Measurements from ENCODE around the gene RBFOX2. TPM values are rescaled to one million over a fixed set of nuclear protein-coding genes. Genes with fewer than 3 reads are reported as not detected.

RBFOX2 gene
- total and polyA plus RNA-seq, 10 of the 15 experiments (the other 5 are each of a cell fraction or from before 2014, with no cell fraction given), result 0.01 to 2.7 (median 0.17) TPM; not detected in 4

DNA sequence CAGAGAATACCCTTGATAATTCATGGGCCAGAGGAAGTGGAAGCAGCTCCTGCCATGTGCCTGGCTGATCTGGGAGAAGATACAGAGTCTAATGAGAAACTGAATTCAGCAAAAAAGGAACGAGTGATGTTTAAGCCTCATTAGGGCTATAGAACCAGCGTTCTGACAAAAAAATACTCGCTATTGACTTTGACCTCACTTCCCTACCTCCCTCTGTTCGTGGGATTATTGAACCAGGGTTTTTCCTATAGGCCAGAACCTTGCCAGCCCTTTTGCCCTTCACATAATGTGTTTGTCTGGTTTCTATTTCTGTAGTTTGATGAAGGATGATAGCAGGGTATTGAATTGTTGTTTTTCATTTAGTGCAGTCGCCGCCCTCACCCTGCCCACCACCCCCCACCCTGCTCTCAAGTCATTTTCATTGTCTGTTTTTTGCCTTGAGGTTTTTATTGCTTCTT, 7.6 kb upstream of the RBFOX2 start:
- DNase-seq (ENCODE audit: low read depth, low spot score) (no peak), ATAC-seq (no peak), FAIRE-seq (no peak)
- RAD21 ChIA-PET (ENCODE audit: unreplicated experiment), result no interaction called here
- H3K4me1 ChIP-seq (ENCODE audit: control insufficient read depth, insufficient read depth, low read length), result no peaks in the 10 kb centered on the region
- no peaks in the 10 kb centered on the region; the same call in 2 of the 3 replicates for H3K9me3 ChIP-seq (replicated peaks; ENCODE audit: control insufficient read depth, insufficient read depth, low read length)
- no peak overlapping the region for H3K27ac ChIP-seq (ENCODE audit: control insufficient read depth, insufficient read depth)
- H3K79me2 ChIP-seq (ENCODE audit: control insufficient read depth, insufficient read depth, low read length), result no peaks in the 10 kb centered on the region
- H3K36me3 ChIP-seq (ENCODE audit: control insufficient read depth in 2 of 2, insufficient read depth in 2 of 2, low read length in 1 of 2), result no peaks in the 10 kb centered on the region
- H3K9ac ChIP-seq (ENCODE audit: control insufficient read depth, insufficient read depth, low read length), result no peak overlapping the region
- peaks cover 0 to 1% of the 10 kb centered on the region in 2 experiments; a peak in 3 of 4 replicates for H3K27me3 ChIP-seq (replicated peaks in 1 of 2; ENCODE audit: control insufficient read depth in 2 of 2, insufficient read depth in 2 of 2, low read length in 1 of 2)
- no TSS peak for BruUV-seq (replicated peaks)
- no peak for TF ChIP-seq IKZF1 (conservative IDR thresholded peaks at IDR 0.05)
- TF ChIP-seq, protein P1, sequence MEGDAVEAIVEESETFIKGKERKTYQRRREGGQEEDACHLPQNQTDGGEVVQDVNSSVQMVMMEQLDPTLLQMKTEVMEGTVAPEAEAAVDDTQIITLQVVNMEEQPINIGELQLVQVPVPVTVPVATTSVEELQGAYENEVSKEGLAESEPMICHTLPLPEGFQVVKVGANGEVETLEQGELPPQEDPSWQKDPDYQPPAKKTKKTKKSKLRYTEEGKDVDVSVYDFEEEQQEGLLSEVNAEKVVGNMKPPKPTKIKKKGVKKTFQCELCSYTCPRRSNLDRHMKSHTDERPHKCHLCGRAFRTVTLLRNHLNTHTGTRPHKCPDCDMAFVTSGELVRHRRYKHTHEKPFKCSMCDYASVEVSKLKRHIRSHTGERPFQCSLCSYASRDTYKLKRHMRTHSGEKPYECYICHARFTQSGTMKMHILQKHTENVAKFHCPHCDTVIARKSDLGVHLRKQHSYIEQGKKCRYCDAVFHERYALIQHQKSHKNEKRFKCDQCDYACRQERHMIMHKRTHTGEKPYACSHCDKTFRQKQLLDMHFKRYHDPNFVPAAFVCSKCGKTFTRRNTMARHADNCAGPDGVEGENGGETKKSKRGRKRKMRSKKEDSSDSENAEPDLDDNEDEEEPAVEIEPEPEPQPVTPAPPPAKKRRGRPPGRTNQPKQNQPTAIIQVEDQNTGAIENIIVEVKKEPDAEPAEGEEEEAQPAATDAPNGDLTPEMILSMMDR (IDR thresholded peaks at IDR 0.05 in 2 of 3, conservative IDR thresholded peaks at IDR 0.05 in 1 of 3; ENCODE audit: control insufficient read depth in 2 of 3, extremely low read depth in 1 of 3, insufficient read depth in 1 of 3, low read depth in 3 of 3, low read length in 3 of 3), result no peak
- no peak for TF ChIP-seq NFXL1 (IDR thresholded peaks at IDR 0.05; ENCODE audit: borderline replicate concordance)
- TF ChIP-seq TAF1 (IDR thresholded peaks at IDR 0.05; ENCODE audit: borderline replicate concordance, low read depth, low read length), result no peak
- no peak for TF ChIP-seq DPF2 (IDR thresholded peaks at IDR 0.05)
- TF ChIP-seq NFIC (IDR thresholded peaks at IDR 0.05; ENCODE audit: low read depth, low read length), result no peak
- no peak for TF ChIP-seq POU2F2 (IDR thresholded peaks at IDR 0.05; ENCODE audit: borderline replicate concordance, low read depth, low read length)
- no peak for TF ChIP-seq ZNF217 (IDR thresholded peaks at IDR 0.05)
- no peak for TF ChIP-seq NFYA (IDR thresholded peaks at IDR 0.05; ENCODE audit: borderline replicate concordance, low read depth, low read length)
- TF ChIP-seq HCFC1 (IDR thresholded peaks at IDR 0.05; ENCODE audit: low read length), result no peak
- TF ChIP-seq RAD21 (IDR thresholded peaks at IDR 0.05; ENCODE audit: insufficient read depth, low read depth, low read length), result no peak
- no peak for TF ChIP-seq SREBF1 (IDR thresholded peaks at IDR 0.05; ENCODE audit: low read length)
- POLR2A ChIA-PET, result no interaction called here
- H4K20me1 ChIP-seq (ENCODE audit: control insufficient read depth, insufficient read depth), result no peaks in the 10 kb centered on the region
- intact Hi-C loops (cut with micrococcal nuclease; ENCODE audit: unreplicated experiment), result no loop called here
- H3K4me3 ChIP-seq, result no peak overlapping the region
- in situ Hi-C loops (cut with MboI), result no loop called here
- SMC1A ChIA-PET (ENCODE audit: uncharacterized antibody, unreplicated experiment), result no interaction called here
- no peak overlapping the region for H3K4me2 ChIP-seq (ENCODE audit: control insufficient read depth, insufficient read depth)
- CTCF ChIA-PET, result interaction anchor here (1.6 kb wide), 1 partner anchor 26 kb away, joined by 4 read pairs; no protein-coding TSS in a partner anchor
- no peak overlapping the region for H2AFZ ChIP-seq (ENCODE audit: control insufficient read depth, low read depth, low read length)
- WGBS (ENCODE audit: insufficient coverage, insufficient replicate concordance, low lambda C conversion rate, missing lambda C conversion rate), result under 1% methylated on average over 6 of the region's 6 CpGs

All from GM12878 (cell line).